Measurements from ENCODE around the gene DOCK3.
"Not testable (repeated sequence)": the region's sequence is repeated elsewhere in the genome, so short reads cannot be mapped to it uniquely, and the experiment has no call there.

Gene DOCK3

DNA sequence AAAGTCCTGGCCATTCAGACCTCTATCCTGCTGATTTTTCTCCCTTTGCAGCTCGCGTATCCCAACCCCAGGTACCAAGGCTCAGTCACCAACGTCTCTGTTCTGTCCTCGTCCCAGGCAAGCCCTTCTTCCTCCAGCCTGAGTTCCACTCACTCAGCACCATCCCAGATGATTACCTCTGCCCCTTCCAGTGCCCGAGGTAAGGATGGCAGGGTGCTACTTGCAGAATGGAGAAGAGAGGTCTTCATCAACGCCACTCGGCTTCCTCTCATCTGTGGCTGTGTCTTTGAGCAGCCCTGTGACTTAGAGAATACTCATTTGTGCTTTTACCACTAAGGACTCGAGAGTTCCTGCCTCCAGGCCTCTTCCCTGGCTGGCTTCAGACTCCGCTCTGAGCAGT is 687.7 kb downstream of the DOCK3 start:
- no peak for DNase-seq (ENCODE audit: low spot score)

DNA sequence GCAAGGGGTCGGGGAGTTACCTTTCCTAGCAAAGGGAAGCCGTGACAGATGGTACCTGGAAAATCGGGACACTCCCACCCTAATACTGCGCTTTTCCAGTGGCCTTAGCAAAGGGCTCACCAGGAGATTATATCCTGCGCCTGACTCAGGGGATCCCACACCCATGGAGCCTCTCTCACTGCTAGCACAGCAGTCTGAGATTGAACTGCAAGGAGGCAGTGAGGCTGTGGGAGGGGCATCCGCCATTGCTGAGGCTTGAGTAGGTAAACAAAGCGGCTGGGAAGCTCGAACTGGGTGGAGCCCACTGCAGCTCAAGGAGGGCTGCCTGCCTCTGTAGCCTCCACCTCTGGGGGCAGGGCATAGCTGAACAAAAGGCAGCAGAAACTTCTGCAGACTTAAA is 693.5 kb downstream of the DOCK3 start:
- not testable (repeated sequence) for DNase-seq (ENCODE audit: low spot score)

DNA sequence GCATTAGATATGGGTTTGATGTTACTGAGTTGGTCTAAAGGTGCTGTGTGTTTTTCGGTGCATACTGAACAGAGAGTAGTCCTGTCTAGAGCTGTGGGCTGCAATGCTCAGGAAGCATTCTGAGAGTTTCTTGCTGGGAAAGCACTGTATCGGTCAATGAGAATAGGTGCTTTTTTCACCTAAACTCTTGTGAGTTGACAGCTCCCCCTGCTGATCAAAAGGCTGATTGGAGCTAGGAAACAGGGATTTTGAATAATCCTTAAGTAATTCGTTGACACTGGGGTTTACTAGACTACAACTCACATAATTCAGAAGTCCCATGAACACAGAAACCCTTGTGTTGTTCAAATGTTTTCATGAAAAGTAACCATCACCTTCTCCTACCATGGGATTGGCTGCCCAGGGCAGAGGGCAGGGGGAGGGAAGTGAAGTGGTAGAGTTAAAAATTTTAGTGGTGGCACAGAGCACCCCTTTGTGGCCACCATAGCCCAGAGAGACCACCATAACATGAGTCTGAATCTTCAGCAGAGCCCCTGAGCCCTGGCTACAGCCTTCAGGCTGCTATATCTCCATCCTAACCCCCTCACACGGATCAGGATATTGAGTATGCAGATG is 697.3 kb downstream of the DOCK3 start:
- peak; percentile 75 for DNase-seq (ENCODE audit: low spot score)

DNA sequence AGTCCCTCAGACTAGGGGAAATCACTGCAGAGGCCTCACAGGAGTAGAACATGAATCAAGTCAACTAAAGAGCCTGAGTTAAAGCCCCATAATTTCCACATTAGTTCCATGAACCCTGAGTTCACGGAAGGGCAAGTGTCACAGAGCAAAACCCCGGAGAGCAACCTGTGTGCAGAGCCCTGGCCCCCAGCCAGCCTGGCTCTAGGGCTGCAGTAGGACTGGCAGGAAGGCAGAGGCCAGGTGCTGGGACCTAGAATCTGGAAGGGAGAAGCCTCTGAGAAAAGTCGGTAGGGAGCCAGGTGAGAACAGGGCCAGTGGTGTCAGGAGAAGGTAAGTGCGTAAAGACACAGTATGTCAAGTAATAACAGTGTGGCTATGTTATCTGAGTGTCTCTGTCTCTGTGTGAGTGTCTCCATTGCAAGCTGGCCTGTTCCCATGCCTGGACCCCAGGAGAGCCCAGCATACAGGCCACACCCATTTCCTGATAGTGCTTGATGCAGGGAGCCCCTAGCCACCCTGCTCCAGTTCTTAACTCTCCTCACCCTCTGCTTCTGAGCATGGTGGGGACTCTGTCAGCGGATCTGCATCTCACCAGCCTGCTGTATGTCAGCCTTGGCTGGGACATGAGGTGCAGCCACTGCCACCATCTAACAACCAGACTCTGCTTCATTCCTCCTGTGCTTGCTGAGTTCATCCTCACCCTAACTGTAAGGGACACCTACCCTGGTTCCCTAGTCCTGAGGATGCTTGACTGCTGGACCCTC is 699.1 kb downstream of the DOCK3 start:
- DNase-seq (ENCODE audit: low spot score) = no peak

DNA sequence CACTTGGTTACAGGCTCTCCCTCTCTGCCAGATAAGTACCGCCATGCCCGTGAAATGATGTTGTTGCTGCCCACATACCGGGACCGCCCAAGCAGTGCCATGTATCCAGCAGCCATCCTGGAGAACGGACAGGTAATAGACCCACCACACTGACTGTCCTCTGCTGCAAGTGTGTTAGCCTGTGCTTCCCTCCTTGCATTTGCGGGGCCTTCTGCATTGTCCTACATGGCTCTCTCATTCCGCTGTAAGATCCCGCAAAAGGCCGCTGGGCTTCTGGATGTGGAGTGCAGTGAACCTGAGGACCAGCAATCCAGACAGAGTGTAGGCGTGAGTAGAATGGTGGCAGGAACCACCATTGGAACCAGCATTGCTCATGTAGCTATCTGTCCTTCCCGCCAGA is 699.7 kb downstream of the DOCK3 start:
- no peak for DNase-seq (ENCODE audit: low spot score)

DNA sequence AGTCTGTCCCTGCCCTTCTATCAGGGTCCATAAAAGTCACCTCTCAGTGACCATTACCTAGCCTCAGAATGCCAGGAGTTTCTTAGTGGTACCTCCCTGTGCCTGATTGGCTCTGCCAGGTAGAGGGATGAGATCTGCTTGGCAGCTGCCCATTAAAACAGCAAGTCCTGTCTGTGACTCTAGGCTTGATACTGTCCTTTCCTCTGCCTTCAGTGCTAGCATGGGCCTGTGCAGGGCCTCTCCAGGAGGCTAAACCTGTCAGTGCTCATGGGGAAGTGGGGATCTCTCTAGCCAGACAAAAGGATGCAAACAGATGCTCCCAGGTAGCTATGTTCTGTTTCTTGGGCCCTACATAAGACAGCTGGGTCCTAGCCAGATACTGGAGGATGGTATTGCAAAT is 700.4 kb downstream of the DOCK3 start:
- no peak for DNase-seq (ENCODE audit: low spot score)

DNA sequence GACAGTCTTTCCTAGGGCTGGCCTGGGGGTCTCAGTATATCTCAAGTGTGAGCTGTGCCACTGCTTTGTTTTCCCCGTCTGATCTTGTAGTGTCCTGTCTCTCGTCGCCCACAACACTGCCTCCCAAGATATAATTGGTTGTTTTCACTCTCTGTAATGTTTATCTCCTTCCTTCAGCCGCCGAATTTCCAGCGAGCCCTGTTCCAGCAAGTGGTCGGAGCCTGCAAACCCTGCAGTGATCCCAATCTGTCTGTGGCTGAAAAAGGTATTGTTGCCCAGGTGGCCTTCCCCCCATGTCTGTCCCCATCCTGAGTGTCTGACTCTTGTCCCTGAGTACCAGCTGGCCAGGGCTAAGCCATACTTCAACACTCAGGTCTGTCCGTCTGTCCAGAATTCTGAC is 700.8 kb downstream of the DOCK3 start:
- DNase-seq (ENCODE audit: low spot score) = no peak

DNA sequence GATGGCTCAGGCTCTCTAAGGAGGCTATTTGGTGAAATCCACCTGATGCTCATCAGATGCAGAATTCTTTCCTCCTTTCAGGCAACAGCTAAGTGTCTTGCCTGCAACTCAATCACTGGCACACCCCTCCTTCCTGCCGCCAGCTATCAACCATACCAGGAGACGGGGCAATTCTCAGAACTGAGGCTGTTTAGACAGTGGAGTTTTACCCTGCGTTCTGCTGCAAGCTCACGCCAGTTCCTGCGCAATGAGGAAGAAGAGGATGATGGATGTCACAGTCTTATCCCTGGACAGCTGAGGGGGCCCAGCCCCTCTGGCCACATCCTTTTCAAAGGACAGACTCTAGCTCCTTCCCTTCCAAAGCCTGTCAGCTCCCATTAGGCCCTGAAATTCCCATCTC is 703.3 kb downstream of the DOCK3 start:
- DNase-seq (ENCODE audit: low spot score) = no peak

DNA sequence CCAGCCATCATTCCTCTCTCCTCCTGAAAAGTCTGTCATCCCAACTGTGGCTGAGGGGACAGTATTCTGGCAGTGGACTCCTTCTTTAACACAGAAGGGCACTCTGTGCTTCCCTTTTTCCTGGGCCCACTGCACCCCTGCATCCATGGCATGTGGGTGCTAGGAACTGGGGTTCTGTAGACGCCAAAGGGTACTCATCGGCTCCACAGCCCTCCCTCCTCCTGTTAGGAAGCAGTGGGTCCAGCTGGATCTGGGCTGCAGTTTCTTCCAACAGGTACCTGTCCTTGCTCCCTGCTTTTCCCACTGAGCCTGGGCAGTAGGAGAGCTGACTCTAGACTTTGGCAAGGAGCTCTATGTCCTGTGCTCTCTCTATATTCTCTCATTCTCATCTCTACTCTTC is 704.0 kb downstream of the DOCK3 start:
- DNase-seq (ENCODE audit: low spot score) = no peak

DNA sequence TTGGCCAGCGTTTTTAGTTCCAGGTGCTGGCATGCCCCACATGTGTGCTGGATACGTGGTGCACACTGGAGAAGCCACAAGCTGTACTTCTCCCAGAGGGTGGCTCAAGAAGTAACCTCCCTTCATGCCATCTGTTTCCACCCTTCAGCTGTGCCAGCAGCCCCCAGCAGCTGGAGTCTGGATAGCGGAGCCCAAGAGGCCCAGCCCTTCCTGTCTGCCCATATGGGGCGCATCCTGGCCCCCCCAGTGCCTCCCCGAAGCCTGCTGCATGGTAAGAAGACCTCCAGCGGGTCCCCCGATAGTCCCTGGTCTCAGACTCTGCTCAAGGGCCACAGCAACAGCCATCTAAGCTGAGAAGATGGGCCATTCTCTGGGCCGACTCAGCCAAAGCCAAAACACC is 704.6 kb downstream of the DOCK3 start:
- DNase-seq (ENCODE audit: low spot score) = no peak

DNA sequence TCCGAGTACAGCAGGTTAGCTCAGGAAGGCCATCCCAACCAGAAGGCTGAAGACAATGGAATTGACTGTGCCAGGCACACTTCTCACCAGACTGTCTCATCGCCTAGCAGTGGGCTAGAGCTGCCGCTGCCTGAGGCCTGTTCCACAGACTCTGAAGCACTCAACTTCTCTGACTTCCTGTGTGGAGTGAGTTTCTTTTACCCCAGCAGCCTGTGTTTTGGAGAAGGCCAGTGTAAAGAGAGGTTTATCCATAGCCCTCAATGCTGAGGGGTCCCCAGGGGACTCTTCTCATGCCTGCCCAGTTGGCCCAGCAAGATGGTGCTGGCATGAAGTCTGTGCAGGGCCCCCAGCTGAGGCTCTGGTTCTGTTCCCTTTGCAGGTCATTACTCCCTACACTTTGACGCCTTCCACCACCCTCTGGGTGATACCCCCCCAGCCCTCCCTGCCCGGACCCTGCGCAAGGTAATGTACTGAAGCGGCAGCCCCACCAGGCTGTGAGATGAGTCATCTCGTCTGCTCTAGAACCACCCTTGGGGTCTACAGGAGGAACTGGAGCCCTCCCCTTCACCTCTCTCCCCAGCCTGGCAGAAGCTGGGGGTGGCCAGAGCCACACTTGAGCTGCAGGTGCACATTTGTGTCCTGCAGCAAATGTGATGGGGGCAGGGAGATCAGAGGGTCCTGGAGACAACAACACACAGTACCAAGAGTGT is 705.2 kb downstream of the DOCK3 start:
- DNase-seq (ENCODE audit: low spot score) = no peak

DNA sequence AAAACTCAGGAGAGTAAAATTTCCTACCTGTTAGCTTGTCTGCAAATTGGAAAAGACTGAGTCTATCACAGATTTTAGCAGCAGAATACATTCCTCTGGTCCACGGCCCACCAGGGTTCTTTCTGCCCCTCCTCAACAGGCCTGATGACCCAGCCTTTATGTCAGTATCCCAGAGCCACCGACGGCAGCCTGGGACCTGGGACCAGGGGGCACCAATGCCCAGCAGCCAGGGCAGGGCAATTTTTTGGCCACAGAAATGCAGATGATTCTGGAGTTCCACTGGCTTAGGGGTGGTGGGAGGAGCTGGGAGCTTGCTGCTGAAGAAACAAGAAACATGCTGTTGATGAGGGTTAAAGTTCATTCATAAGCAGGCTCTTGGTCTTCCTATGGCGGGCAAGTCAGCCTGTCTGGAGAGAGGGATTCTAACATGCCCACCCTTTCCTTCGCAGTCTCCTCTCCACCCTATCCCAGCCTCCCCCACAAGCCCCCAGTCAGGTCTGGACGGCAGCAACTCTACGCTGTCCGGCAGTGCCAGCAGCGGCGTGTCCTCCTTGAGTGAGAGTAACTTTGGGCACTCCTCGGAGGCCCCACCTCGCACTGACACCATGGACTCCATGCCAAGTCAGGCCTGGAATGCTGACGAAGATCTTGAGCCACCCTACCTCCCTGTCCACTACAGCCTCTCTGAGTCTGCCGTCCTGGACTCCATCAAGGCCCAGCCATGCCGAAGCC is 706.0 kb downstream of the DOCK3 start:
- DNase-seq (ENCODE audit: low spot score) = no peak

DNA sequence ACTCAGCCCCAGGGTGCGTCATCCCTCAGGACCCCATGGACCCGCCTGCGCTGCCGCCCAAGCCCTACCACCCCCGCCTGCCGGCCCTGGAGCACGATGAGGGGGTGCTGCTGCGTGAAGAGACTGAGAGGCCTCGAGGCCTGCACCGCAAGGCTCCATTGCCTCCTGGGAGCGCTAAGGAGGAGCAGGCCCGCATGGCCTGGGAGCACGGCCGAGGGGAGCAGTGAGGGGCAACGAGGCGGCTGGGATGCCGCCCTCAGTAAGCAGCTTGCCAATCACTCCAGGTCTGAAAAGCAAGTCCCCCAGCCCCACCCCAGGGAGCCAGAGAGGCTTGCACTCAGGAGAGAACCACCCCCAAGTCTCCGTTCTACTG is 706.6 kb downstream of the DOCK3 start:
- DNase-seq (ENCODE audit: low spot score) = no peak

DNA sequence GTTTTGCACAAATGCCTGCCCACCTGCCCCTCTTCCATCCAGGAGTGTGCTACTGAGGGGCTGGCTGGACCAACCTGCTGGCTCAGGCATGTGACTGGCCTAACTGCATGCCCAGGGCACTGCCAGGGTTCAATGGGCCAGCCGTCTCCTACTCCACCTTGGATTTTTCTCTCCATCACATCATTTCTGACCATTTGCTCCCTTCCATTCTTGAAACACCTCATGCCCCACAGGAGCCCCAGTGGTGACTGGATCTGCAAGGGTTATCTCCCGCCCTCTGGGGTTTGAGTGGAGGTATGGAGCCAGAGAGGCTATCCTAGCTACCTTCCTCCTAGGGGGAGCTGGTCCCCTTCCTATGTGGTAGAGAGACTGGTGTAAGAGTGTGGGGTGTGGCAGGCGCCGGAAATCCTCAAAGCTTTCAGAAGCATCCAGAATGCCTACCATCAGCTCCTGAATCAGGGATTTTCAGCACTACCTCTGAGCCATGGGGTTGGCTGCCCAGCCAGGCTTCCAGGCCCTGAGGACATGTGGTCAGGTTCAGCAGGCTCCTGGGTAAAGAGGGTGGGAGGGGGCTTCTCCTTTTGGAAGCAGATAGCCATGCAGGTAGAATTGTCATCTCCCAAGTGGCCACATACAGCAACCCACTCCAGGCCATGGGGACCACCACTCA is 707.5 kb downstream of the DOCK3 start:
- no peak for DNase-seq (ENCODE audit: low spot score)

DNA sequence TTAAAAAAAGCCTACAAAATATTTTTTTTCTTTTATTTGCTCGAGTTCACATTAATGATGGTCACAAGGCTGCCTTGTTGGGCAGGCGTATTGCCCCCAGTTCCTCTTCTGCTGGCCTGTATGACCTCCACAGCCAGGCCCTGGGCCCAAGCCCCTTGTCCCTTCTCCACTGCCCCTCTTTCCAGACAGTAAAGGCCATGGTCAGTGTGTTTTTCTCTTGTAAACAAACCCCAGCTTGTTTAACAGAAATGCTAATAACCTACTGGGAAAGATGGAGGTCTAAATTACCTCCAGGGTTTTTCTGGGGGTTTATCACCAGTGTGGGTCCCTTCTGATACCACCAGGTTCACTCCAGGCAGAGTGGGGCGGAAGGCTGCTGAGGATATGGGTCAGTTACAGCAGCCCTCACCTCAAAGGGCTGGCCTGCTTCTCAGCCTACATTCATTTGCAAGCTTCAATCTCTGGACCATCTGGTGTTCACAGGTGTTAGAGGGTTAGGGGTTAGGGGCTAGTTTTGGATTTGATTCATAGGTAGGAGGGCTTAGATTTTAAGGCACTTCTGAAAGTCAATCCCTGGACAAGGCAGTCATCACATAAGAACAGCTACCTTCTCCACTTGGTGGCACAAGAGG is 708.3 kb downstream of the DOCK3 start:
- DNase-seq (ENCODE audit: low spot score) = no peak

DNA sequence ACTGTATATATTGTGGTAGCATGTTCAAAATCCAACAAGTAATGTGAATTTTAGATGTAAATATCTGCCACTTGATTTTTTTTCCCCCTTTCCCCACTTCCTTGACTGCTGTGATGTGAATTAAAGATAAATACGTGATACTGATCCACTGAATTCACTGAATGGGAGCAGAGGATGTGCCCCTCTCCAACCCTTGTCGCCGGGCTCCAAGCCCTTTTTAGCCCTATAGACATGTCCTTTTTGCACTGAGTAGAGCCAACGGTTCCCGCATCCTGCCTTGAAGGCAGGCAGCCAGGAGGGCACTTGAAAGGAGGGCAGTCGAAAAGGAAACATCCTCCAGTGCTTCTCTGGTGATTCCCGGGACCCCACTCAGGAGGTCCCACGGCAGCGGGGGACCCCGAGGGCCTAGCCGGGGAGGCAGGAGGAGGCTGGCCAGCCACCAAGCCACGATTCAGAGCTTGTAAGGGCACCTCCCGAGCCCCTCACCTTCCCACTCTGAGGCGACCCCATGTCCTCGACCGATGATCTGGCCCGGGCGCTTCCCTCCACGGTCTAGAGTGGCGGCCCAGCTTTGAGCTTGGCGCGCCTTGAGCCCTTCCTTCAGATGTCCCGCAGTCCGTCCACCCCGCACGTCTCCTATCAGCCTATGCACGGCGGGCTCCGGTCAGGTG is 709.5 kb downstream of the DOCK3 start:
- peak; percentile 54 for DNase-seq (ENCODE audit: low spot score)

DNA sequence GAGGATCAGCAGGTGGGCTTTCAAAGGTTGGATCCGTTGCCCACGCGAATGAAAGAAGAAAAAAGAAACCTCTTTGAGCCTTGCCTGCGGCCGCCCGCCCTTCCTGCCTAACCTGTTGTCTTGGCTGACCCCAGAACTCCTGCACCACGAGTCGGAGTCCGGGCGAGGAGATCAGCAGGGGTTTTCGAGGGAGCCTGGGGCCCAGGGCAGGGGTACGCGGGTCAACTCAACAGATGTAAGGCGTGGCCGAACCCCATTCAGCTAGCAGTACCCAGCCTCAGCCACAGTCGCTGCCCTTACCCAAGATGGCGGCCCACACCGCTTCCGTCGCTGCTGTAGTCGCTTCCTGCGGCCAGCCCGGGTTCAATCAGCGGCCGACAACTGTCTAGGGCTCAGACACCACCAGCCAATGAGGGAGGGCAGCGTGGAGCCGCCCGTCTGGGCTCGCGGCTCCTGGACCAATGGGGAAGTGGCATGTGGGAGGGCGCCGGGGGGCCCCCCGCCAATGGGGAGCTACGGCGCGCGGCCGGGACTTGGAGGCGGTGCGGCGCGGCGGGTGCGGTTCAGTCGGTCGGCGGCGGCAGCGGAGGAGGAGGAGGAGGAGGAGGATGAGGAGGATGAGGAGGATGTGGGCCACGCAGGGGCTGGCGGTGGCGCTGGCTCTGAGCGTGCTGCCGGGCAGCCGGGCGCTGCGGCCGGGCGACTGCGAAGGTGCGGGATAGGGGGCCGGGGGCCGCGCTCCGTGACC is 710.2 kb downstream of the DOCK3 start, which contains the start of gene MANF:
Gene MANF, plus strand, starts transcription at position 566 of the 748 bp plus-strand sequence. Its CDS starts 52 bp downstream, at position 618.
- peak; percentile 100 for DNase-seq (ENCODE audit: low spot score)

DNA sequence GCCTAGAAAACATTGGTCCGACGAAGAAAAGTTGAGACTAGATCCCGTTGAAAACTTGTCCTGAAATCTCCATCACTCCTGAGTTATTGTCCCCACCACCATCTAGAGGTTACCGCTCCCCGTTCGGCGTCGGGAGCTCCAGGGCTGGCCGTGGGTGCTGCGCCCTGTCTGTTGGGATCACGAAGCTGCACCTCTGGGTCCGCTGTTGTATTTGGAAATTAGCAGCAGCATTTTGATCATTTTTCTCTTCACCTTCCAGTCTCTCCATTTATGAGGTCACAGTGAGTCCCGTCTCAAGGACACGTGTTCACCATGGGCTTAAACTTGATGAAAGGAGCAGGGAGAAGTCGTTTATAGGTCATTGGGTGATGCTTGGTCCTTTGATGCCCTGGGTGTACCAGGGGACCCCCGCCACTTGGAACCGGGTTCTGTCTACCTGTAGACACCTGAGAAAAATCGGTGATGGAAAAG is 710.9 kb downstream of the DOCK3 start:
- DNase-seq (ENCODE audit: low spot score) = no peak

DNA sequence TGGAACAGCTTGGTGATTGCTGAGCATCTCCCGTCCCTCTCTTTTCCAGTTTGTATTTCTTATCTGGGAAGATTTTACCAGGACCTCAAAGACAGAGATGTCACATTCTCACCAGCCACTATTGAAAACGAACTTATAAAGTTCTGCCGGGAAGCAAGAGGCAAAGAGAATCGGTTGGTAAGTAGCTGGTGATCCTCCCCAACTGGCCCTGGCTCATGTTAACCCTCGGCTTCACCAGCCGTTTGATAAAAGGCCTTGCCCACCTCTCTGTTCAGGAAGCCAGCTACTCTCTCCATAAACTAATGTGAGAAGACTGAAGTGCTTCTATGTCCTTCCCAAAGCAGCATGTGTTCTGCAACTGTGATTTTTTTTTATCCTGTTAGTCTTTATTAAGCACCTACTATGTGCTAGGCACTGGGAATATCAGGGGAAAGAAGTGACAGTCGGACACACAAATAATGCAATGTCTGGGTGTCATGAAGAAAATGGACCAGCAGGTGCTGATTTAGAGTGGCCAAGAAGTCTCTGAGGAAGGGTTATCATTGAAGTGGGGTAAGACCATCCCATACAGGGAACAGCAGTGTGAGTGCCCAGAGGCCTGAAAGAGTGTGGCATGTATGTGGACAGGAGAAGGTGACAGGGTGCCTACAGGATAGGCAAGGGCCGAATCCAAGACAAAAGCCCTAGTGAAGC is 711.6 kb downstream of the DOCK3 start:
- DNase-seq (ENCODE audit: low spot score) = no peak

All from AG20443 (cell line).